ENCODE measurements around the gene PCDHGC3. TPM values are rescaled to one million over a fixed set of nuclear protein-coding genes. Genes with fewer than 3 reads are reported as not detected.

Gene PCDHGC3
- total RNA-seq, 3 donors from 2014 or later (not counting 1 experiment from before 2014, with no cell fraction given): 0.68 to 1.5 (median 0.75) TPM

DNA sequence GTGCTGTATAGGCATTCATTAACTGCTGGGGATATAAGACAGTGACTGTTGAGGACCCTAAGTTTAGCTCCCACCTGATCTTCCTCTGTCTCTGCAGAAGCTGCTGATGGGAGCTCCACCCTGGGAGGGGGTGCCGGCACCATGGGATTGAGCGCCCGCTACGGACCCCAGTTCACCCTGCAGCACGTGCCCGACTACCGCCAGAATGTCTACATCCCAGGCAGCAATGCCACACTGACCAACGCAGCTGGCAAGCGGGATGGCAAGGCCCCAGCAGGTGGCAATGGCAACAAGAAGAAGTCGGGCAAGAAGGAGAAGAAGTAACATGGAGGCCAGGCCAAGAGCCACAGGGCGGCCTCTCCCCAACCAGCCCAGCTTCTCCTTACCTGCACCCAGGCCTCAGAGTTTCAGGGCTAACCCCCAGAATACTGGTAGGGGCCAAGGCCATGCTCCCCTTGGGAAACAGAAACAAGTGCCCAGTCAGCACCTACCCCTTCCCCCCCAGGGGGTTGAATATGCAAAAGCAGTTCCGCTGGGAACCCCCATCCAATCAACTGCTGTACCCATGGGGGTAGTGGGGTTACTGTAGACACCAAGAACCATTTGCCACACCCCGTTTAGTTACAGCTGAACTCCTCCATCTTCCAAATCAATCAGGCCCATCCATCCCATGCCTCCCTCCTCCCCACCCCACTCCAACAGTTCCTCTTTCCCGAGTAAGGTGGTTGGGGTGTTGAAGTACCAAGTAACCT, 35.3 kb downstream of the PCDHGC3 start:
- Mint-ChIP-seq H3K9me3 (no peaks in the 10 kb centered on the region), H3K4me1 (peaks cover 41 to 50% of the 10 kb centered on the region in 2 donors), H3K36me3 (no peaks in the 10 kb centered on the region), H3K4me3 (peak overlapping the region; percentile 43), H3K27ac (peak overlapping the region in 1 of 2 donors; percentile 82), H3K27me3 (ENCODE audit: low read depth in 2 of 2) (no peaks in the 10 kb centered on the region)
- H3K27ac ChIP-seq (ENCODE audit: low read length): no peak overlapping the region
- ATAC-seq (no peak), DNase-seq (no peak)
- H3K27me3 ChIP-seq (ENCODE audit: control insufficient read depth, insufficient read depth, low read length): no peaks in the 10 kb centered on the region
- no peak overlapping the region for H3K4me3 ChIP-seq (ENCODE audit: low read length)
- TF ChIP-seq, protein P1, sequence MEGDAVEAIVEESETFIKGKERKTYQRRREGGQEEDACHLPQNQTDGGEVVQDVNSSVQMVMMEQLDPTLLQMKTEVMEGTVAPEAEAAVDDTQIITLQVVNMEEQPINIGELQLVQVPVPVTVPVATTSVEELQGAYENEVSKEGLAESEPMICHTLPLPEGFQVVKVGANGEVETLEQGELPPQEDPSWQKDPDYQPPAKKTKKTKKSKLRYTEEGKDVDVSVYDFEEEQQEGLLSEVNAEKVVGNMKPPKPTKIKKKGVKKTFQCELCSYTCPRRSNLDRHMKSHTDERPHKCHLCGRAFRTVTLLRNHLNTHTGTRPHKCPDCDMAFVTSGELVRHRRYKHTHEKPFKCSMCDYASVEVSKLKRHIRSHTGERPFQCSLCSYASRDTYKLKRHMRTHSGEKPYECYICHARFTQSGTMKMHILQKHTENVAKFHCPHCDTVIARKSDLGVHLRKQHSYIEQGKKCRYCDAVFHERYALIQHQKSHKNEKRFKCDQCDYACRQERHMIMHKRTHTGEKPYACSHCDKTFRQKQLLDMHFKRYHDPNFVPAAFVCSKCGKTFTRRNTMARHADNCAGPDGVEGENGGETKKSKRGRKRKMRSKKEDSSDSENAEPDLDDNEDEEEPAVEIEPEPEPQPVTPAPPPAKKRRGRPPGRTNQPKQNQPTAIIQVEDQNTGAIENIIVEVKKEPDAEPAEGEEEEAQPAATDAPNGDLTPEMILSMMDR (IDR thresholded peaks at IDR 0.05): no peak
- peaks cover 16% of the 10 kb centered on the region for H3K36me3 ChIP-seq (ENCODE audit: control insufficient read depth, insufficient read depth, low read length)
- 94% methylated on average over 12 of the region's 14 CpGs for WGBS (ENCODE audit: insufficient coverage)
- intact Hi-C loops (cut with micrococcal nuclease): loop anchor here (5.0 kb wide), 2 partner anchors 99 to 184 kb away; partner anchors contain the start of gene PCDHGA10
- peaks cover 63% of the 10 kb centered on the region for H3K4me1 ChIP-seq (ENCODE audit: control insufficient read depth, insufficient read depth, low read length)
- no peaks in the 10 kb centered on the region for H3K9me3 ChIP-seq (ENCODE audit: control insufficient read depth, insufficient read depth, low read length)

DNA sequence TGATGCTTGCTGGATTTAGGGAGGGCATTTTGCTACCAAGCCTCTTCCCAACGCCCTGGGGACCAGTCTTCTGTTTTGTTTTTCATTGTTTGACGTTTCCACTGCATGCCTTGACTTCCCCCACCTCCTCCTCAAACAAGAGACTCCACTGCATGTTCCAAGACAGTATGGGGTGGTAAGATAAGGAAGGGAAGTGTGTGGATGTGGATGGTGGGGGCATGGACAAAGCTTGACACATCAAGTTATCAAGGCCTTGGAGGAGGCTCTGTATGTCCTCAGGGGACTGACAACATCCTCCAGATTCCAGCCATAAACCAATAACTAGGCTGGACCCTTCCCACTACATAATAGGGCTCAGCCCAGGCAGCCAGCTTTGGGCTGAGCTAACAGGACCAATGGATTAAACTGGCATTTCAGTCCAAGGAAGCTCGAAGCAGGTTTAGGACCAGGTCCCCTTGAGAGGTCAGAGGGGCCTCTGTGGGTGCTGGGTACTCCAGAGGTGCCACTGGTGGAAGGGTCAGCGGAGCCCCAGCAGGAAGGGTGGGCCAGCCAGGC, 36.1 kb downstream of the PCDHGC3 start:
- no peaks in the 10 kb centered on the region for H3K27me3 ChIP-seq (ENCODE audit: control insufficient read depth, insufficient read depth, low read length)
- Mint-ChIP-seq H3K27me3 (ENCODE audit: low read depth in 2 of 2) (no peaks in the 10 kb centered on the region), H3K4me3 (peak overlapping the region; percentile 43), H3K36me3 (no peaks in the 10 kb centered on the region), H3K27ac (peak overlapping the region; percentile 9 to 82), H3K9me3 (no peaks in the 10 kb centered on the region), H3K4me1 (peaks cover 50 to 58% of the 10 kb centered on the region in 2 donors)
- H3K4me1 ChIP-seq (ENCODE audit: control insufficient read depth, insufficient read depth, low read length): peaks cover 69% of the 10 kb centered on the region
- no peak overlapping the region for H3K4me3 ChIP-seq (ENCODE audit: low read length)
- WGBS (ENCODE audit: insufficient coverage): 84% methylated on average over 2 of the region's 4 CpGs
- DNase-seq: no peak
- H3K9me3 ChIP-seq (ENCODE audit: control insufficient read depth, insufficient read depth, low read length): no peaks in the 10 kb centered on the region
- H3K27ac ChIP-seq (ENCODE audit: low read length): no peak overlapping the region
- TF ChIP-seq, protein P1 (IDR thresholded peaks at IDR 0.05): no peak
- intact Hi-C loops (cut with micrococcal nuclease): loop anchor here (5.0 kb wide), 2 partner anchors 100 to 185 kb away; partner anchors contain the start of gene PCDHGA10
- no peak for ATAC-seq
- H3K36me3 ChIP-seq (ENCODE audit: control insufficient read depth, insufficient read depth, low read length): peaks cover 24% of the 10 kb centered on the region

DNA sequence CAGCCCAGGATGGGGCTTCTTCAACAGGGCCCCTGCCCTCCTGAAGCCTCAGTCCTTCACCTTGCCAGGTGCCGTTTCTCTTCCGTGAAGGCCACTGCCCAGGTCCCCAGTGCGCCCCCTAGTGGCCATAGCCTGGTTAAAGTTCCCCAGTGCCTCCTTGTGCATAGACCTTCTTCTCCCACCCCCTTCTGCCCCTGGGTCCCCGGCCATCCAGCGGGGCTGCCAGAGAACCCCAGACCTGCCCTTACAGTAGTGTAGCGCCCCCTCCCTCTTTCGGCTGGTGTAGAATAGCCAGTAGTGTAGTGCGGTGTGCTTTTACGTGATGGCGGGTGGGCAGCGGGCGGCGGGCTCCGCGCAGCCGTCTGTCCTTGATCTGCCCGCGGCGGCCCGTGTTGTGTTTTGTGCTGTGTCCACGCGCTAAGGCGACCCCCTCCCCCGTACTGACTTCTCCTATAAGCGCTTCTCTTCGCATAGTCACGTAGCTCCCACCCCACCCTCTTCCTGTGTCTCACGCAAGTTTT, 36.7 kb downstream of the PCDHGC3 start:
- no peak overlapping the region for H3K27ac ChIP-seq (ENCODE audit: low read length)
- peak overlapping the region; percentile 74 to 82 for H3K27ac Mint-ChIP-seq

More for the DNA sequence above, 36.7 kb downstream of the PCDHGC3 start:
- DNase-seq (peak; percentile 82 to 88), ATAC-seq (peak; percentile 46 to 76 (median 67))
- 7% methylated on average over 27 of the region's 28 CpGs for WGBS (ENCODE audit: insufficient coverage)
- Histone ChIP-seq H3K4me3 (ENCODE audit: low read length) (peak overlapping the region; percentile 22), H3K27me3 (ENCODE audit: control insufficient read depth, insufficient read depth, low read length) (no peaks in the 10 kb centered on the region), H3K36me3 (ENCODE audit: control insufficient read depth, insufficient read depth, low read length) (peaks cover 30% of the 10 kb centered on the region), H3K4me1 (ENCODE audit: control insufficient read depth, insufficient read depth, low read length) (peaks cover 70% of the 10 kb centered on the region), H3K9me3 (ENCODE audit: control insufficient read depth, insufficient read depth, low read length) (no peaks in the 10 kb centered on the region)
- intact Hi-C loops (cut with micrococcal nuclease): loop anchor here (5.0 kb wide), 2 partner anchors 100 to 185 kb away; partner anchors contain the start of gene PCDHGA10
- TF ChIP-seq, protein P1 (IDR thresholded peaks at IDR 0.05): peak; percentile 94
- H3K36me3 Mint-ChIP-seq: no peaks in the 10 kb centered on the region
- H3K4me3 Mint-ChIP-seq: peak overlapping the region; percentile 95
- H3K27me3 Mint-ChIP-seq (ENCODE audit: low read depth in 2 of 2): no peaks in the 10 kb centered on the region
- peaks cover 54 to 61% of the 10 kb centered on the region in 2 donors for H3K4me1 Mint-ChIP-seq
- H3K9me3 Mint-ChIP-seq: no peaks in the 10 kb centered on the region
